Activated T-cell treated with anti-CD3 and anti-CD28 coated beads, Interleukin-2, amount 50 U/mL, for 24 hours (primary cell): ENCODE data around the gene TPST2.
"Not testable (repeated sequence)": the region's sequence is repeated elsewhere in the genome, so short reads cannot be mapped to it uniquely, and the experiment has no call there.

ENCODE experiments used
- DNase-seq: peaks from one replicate; pipeline ENCODE4 v3.0.0-alpha.2; 2020
- H3K27ac Mint-ChIP-seq: 2 replicates; pipeline ENCODE4 v1.8.0; 2020; ENCODE audit warnings: mild to moderate bottlenecking, mixed read lengths
- H3K27me3 Mint-ChIP-seq: 2 replicates; pipeline ENCODE4 v1.8.0; 2020; ENCODE audit warnings: mixed read lengths
- H3K36me3 Mint-ChIP-seq: 2 replicates; pipeline ENCODE4 v1.8.0; 2020; ENCODE audit warnings: low read depth, mixed read lengths
- H3K4me1 Mint-ChIP-seq: 2 replicates; pipeline ENCODE4 v1.8.0; 2020; ENCODE audit warnings: low read depth, mixed read lengths
- H3K4me3 Mint-ChIP-seq: 2 replicates; pipeline ENCODE4 v1.8.0; 2020; ENCODE audit warnings: mild to moderate bottlenecking, moderate library complexity, mixed read lengths
- H3K9me3 Mint-ChIP-seq: 2 replicates; pipeline ENCODE4 v1.8.0; 2020; ENCODE audit warnings: mixed read lengths

The TPST2 gene

DNA sequence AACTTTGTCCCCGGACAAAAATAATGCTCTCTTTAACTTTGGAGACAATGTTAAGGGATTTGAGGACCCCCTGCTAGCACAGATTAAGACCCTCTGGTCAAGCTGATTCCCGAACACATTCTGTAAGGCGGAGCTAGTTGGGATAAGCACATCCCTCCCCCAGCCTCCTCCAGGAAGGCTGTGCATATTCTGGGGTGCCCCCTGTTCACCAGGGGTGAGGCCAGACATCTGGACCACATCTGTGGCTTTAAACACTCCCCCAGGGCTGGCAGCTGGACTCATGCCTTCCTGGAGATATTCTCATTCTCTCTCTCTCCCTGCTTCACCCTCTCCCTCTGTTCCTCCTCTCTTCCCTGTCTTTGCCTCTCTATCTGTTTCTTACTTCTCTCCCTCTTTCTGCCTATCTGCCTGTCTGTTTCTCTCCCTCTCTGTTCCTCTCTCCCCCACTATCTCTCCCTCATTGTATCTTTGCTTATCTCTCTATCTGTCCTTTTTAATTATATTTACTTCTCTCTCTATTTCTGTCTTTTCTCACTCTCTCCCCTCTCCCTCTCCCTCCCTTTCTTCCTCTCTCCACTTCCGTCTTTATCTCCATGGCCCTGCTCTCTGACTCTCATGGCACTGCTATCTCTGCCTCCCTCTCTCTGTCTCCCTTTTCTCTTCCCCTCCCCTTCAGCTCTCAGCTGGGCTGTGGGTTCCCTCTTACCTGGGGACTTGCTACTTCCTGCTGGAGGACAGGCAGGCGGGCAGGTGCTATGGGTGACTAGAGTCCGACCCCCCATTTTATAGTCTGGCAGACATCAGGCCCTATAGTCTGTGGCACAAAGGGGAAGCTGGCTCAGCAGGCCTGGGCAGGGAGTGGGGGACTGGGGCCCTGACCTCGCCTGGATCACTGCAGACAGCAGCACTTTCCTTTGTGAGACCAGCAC is 27.6 kb upstream of the TPST2 start, which contains the start of gene CRYBB1:
TSS of gene CRYBB1 (minus strand) at position 757 of the 929 bp plus-strand sequence. CDS start 1,708 bp downstream, outside the sequence.
- H3K4me1 Mint-ChIP-seq: peaks cover 1% of the 10 kb centered on the region
- H3K27ac Mint-ChIP-seq: no peak within 1 kb of the TSS
- no peaks in the 10 kb centered on the region for H3K27me3 Mint-ChIP-seq
- no peaks in the 10 kb centered on the region for H3K9me3 Mint-ChIP-seq
- H3K36me3 Mint-ChIP-seq: no peaks in the 10 kb centered on the region
- no peak for DNase-seq
- no peak within 1 kb of the TSS for H3K4me3 Mint-ChIP-seq

GRCh38 chr22:26616650-26617049 is 26.7 kb upstream of the TPST2 start:
- Mint-ChIP-seq H3K36me3 (no peaks in the 10 kb centered on the region), H3K27ac (no peak overlapping the region), H3K4me3 (no peak overlapping the region), H3K27me3 (no peaks in the 10 kb centered on the region), H3K4me1 (peaks cover 1% of the 10 kb centered on the region), H3K9me3 (no peaks in the 10 kb centered on the region)
- no peak for DNase-seq

- no peak overlapping the region for H3K27ac Mint-ChIP-seq
- H3K4me3 Mint-ChIP-seq: no peak overlapping the region
- no peaks in the 10 kb centered on the region for H3K36me3 Mint-ChIP-seq
- H3K9me3 Mint-ChIP-seq: no peaks in the 10 kb centered on the region
- H3K27me3 Mint-ChIP-seq: no peaks in the 10 kb centered on the region
- H3K4me1 Mint-ChIP-seq: peaks cover 1% of the 10 kb centered on the region
- DNase-seq: no peak
These were observed 26.0 kb upstream of the TPST2 start for GRCh38 chr22:26615830-26616435.

DNA sequence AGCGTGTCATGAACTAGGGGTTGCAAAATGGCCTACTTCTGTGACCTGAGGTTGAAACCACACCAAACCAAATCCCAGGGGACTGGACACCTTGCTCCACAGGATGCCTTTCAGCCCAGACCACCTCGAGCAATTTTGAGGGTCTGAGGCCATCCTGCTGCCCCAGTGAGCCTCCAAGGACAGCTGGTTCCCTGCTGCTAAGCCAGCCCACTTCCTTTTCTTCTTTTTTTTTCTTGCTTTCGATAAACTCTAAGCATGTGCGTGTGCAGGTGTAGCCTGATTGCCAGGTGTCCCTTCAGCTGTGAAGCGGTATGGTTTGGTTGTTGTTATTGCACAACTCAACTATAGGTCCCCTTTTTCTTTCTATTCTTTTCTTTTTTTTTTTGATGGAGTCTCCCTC is 25.2 kb upstream of the TPST2 start:
- Mint-ChIP-seq H3K27ac (no peak overlapping the region), H3K4me1 (peaks cover 9% of the 10 kb centered on the region), H3K4me3 (no peak overlapping the region), H3K36me3 (no peaks in the 10 kb centered on the region), H3K9me3 (no peaks in the 10 kb centered on the region), H3K27me3 (no peaks in the 10 kb centered on the region)
- DNase-seq: no peak

- H3K4me3 Mint-ChIP-seq: no peak overlapping the region
- no peaks in the 10 kb centered on the region for H3K9me3 Mint-ChIP-seq
- H3K36me3 Mint-ChIP-seq: no peaks in the 10 kb centered on the region
- no peak overlapping the region for H3K27ac Mint-ChIP-seq
- peaks cover 17% of the 10 kb centered on the region for H3K4me1 Mint-ChIP-seq
- H3K27me3 Mint-ChIP-seq: no peaks in the 10 kb centered on the region
- no peak for DNase-seq
These were observed 24.4 kb upstream of the TPST2 start for GRCh38 chr22:26614322-26614721.

DNA sequence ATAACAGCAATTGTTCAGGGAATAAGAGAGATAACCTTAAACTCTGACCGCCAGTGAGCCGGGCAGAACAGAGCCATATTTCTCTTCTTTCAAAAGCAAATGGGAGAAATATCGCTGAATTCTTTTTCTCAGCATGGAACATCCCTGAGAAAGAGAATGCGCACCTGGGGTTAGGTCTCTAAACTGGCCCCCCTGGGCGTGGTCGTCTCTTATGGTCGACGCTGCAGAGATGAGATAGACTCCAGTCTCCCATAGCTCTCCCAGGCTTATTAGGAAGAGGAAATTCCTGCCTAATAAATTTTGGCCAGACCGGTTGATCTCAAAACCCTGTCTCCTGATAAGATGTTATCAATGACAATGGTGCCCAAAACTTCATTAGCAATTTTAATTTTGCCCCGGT is 23.8 kb upstream of the TPST2 start:
- not testable (repeated sequence) for DNase-seq, H3K4me3 Mint-ChIP-seq, H3K9me3 Mint-ChIP-seq, H3K36me3 Mint-ChIP-seq, H3K27ac Mint-ChIP-seq, H3K27me3 Mint-ChIP-seq
- H3K4me1 Mint-ChIP-seq: peaks cover 19% of the 10 kb centered on the region

DNA sequence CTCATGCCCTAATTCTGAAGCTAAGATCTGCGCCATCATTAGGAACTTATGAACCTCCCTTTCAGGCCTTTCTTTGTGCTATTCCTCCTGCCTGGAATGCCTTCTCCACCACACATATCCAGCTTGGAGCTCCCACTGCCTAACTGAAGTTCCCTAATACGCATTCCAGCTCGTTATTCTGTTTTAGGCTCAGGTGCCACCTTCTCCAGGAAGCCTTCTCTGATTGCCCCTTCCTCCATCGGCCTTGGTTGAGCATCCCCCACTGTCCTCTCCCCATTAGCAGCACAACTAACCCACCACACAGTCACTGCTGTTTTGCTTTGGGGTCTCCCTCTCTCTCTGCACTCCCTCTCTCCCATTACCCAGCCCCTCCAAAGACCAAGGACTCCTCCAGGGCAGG is 22.7 kb upstream of the TPST2 start:
- no peak for DNase-seq
- H3K4me3 Mint-ChIP-seq: no peak overlapping the region
- H3K36me3 Mint-ChIP-seq: no peaks in the 10 kb centered on the region
- no peaks in the 10 kb centered on the region for H3K27me3 Mint-ChIP-seq
- H3K27ac Mint-ChIP-seq: no peak overlapping the region
- no peaks in the 10 kb centered on the region for H3K9me3 Mint-ChIP-seq
- H3K4me1 Mint-ChIP-seq: peaks cover 23% of the 10 kb centered on the region

- no peak for DNase-seq
- H3K4me3 Mint-ChIP-seq: no peak overlapping the region
- H3K36me3 Mint-ChIP-seq: no peaks in the 10 kb centered on the region
- H3K27ac Mint-ChIP-seq: no peak overlapping the region
- H3K4me1 Mint-ChIP-seq: peaks cover 28% of the 10 kb centered on the region
- H3K27me3 Mint-ChIP-seq: no peaks in the 10 kb centered on the region
- no peaks in the 10 kb centered on the region for H3K9me3 Mint-ChIP-seq
These were observed 21.1 kb upstream of the TPST2 start for GRCh38 chr22:26610996-26611395.

- no peaks in the 10 kb centered on the region for H3K27me3 Mint-ChIP-seq
- peak; percentile 50 for DNase-seq
These were observed 20.4 kb upstream of the TPST2 start for GRCh38 chr22:26610072-26610958.

DNA sequence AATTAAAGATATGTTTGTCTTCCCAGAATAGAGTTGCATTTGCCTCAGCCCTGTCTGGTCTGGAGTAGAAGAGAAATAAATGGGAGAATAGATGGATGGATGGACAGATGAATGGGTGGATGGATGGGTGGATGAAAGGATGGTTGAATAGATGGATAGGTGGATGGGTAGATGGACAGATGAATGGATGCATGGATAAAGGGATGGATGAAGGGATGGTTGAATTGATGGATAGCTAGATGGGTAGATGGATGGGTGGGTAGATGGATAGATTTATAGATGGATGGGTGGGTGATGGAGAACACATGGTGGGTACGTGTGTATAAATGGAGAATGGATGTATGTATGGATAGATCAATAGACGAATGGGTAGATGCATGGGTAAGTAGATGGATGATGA is 19.4 kb upstream of the TPST2 start:
- no peaks in the 10 kb centered on the region for H3K36me3 Mint-ChIP-seq
- peaks cover 31% of the 10 kb centered on the region for H3K4me1 Mint-ChIP-seq
- DNase-seq: no peak
- no peak overlapping the region for H3K4me3 Mint-ChIP-seq
- H3K9me3 Mint-ChIP-seq: no peaks in the 10 kb centered on the region
- H3K27me3 Mint-ChIP-seq: no peaks in the 10 kb centered on the region
- H3K27ac Mint-ChIP-seq: no peak overlapping the region

More at GRCh38 chr22:26610072-26610958, 20.4 kb upstream of the TPST2 start:
- Mint-ChIP-seq H3K27ac (peak overlapping the region; percentile 80), H3K4me3 (peak overlapping the region; percentile 12), H3K4me1 (peaks cover 28% of the 10 kb centered on the region), H3K36me3 (no peaks in the 10 kb centered on the region), H3K9me3 (no peaks in the 10 kb centered on the region)

DNA sequence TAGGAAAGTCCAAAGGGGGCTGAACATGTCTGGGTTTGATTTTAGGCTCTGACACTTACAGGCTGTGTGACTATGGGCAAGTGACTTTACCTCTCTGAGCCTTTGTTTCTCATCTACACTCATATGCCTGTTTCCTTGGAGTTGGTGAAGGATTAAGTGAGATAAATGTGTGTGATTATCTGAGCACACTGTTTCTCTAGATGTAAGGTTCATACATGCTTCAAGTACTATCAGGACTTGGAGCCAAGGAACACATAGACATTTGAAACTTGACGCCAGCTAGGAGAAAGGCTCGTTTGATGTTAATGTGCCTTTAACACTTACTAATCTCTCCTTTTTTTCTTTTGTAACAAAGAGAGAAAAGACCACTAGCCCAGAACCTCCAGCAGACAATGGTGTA is 18.2 kb upstream of the TPST2 start:
- Mint-ChIP-seq H3K4me3 (no peak overlapping the region), H3K9me3 (no peaks in the 10 kb centered on the region), H3K27ac (no peak overlapping the region), H3K27me3 (no peaks in the 10 kb centered on the region), H3K36me3 (no peaks in the 10 kb centered on the region), H3K4me1 (peaks cover 33% of the 10 kb centered on the region)
- no peak for DNase-seq

- no peak for DNase-seq
- H3K4me1 Mint-ChIP-seq: peaks cover 33% of the 10 kb centered on the region
- H3K27ac Mint-ChIP-seq: no peak overlapping the region
- no peaks in the 10 kb centered on the region for H3K27me3 Mint-ChIP-seq
- no peak overlapping the region for H3K4me3 Mint-ChIP-seq
- no peaks in the 10 kb centered on the region for H3K36me3 Mint-ChIP-seq
- H3K9me3 Mint-ChIP-seq: no peaks in the 10 kb centered on the region
These were observed 16.7 kb upstream of the TPST2 start for GRCh38 chr22:26606611-26607010.

DNA sequence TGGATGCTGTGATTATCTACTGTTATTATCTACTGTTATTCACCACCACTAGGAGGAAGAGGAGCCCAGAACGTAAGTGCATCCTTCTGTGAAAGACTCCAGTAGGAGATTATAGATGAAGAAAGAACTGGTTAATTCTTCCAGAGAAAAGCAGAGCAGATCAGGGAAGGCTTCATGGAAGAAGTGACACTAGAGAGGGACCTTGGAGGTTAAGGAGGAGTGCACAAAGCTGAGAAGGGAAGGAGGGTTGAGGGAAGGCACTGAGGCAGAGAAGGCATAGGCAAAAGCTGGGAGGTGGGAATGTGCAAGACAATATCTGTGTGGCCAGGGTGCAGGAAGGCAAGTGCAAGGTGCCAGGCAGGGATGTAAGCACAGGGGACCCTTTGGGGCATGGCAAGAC is 14.4 kb upstream of the TPST2 start:
- Mint-ChIP-seq H3K27me3 (no peaks in the 10 kb centered on the region), H3K36me3 (no peaks in the 10 kb centered on the region), H3K4me1 (peaks cover 17% of the 10 kb centered on the region), H3K27ac (no peak overlapping the region), H3K4me3 (no peak overlapping the region), H3K9me3 (no peaks in the 10 kb centered on the region)
- DNase-seq: no peak

- H3K4me3 Mint-ChIP-seq: no peak overlapping the region
- H3K27ac Mint-ChIP-seq: no peak overlapping the region
- peaks cover 22% of the 10 kb centered on the region for H3K4me1 Mint-ChIP-seq
- H3K9me3 Mint-ChIP-seq: no peaks in the 10 kb centered on the region
- no peaks in the 10 kb centered on the region for H3K36me3 Mint-ChIP-seq
- no peaks in the 10 kb centered on the region for H3K27me3 Mint-ChIP-seq
- no peak for DNase-seq
These were observed 12.2 kb upstream of the TPST2 start for GRCh38 chr22:26602127-26602526.
